ENCODE results near the gene SLC6A19.

Gene SLC6A19

GRCh38 chr5:1211701-1212100 lies 10.3 kb downstream of the SLC6A19 start:
- DNase-seq, result no peak

DNA sequence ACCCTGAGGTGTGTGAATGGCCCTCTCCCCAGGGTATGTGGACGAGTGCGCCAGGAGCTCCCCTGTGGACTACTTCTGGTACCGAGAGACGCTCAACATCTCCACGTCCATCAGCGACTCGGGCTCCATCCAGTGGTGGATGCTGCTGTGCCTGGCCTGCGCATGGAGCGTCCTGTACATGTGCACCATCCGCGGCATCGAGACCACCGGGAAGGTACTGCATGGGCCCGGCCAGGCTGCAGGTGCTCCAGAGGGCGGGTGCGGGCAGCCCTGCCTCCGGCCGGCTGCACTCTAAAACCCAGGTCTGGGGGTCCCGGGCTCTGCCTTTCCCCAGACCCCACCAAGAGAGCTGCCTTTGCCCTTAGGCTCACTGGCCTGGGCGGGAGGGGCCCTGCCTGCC lies 10.9 kb downstream of the SLC6A19 start:
- no peak for DNase-seq

- no peak for DNase-seq
Observed at GRCh38 chr5:1212881-1213280, 11.5 kb downstream of the SLC6A19 start.

- no peak for DNase-seq
Observed at GRCh38 chr5:1213508-1214162, 12.2 kb downstream of the SLC6A19 start.

GRCh38 chr5:1214163-1214935 lies 13.0 kb downstream of the SLC6A19 start:
- no peak for DNase-seq

DNA sequence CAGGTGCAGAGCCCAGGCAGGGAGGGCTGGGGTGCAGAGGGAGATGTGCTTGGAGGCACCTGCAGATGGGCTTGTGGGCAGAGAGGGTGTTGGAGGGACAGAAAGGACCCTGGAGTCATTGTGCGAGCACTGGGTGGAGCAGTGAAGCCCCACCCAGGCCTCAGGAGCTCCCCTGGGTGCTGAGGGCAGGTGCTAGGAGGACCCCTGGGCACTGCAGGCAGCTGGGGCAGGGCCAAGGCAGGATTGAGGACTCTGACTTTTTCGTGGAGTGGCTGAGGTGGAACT lies 13.5 kb downstream of the SLC6A19 start:
- DNase-seq, result no peak

GRCh38 chr5:1215320-1216096 lies 14.1 kb downstream of the SLC6A19 start:
- no peak for DNase-seq

DNA sequence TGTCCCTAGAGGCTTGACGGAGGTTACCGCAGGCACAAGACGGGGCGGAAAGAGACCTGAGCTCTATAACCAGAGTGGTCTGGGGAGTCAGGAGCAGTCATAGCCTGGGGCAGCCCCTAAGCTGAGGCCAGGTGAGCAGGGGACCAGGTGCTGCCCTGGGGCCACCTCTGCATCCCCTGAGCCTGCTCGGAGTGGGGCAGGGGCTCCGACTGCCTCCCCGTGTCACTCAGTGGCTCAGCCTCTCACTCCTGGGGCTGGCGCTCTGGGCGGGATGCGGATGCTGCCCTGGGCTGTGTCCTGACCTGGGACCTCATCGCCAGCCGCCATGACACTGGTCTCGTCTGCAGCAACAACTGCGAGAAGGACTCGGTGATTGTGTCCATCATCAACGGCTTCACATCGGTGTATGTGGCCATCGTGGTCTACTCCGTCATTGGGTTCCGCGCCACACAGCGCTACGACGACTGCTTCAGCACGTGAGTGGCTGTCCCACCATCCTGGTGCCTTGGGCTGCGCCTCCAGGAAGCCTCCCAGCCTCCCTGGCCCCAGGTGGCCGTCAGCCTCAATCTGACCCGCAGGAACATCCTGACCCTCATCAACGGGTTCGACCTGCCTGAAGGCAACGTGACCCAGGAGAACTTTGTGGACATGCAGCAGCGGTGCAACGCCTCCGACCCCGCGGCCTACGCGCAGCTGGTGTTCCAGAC lies 15.0 kb downstream of the SLC6A19 start:
- DNase-seq, result no peak

- no peak for DNase-seq
Observed at GRCh38 chr5:1216918-1217295, 15.5 kb downstream of the SLC6A19 start.

DNA sequence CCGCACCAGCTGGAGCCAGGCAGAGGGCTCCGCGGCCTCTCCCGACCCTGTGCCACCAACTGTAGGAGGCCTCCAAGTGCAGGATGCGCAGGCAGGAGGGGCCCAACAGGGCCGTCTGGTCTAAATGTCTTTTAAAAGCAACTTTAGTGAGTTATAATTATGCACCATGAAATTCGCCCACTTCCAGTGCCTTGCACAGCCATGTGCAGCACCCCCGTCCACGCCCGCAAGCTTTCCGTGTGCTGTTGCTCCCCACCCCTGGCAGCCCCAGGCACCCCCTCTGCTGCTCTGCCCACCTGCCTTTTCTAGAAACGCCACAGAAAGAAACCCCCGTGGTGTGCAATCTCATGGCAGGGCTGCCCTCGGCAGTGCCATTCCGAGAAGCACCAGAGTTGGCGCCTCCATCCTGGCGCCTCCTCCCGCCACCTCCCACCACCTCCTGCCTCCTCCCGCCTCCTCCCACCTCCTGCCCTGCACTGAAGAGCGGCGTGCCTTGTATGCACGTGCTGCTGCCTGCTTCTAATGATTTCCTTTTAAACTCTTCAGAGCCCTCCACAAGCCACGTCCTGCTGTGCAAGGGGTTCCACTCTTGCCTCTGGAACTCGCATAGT lies 16.3 kb downstream of the SLC6A19 start:
- no peak for DNase-seq

DNA sequence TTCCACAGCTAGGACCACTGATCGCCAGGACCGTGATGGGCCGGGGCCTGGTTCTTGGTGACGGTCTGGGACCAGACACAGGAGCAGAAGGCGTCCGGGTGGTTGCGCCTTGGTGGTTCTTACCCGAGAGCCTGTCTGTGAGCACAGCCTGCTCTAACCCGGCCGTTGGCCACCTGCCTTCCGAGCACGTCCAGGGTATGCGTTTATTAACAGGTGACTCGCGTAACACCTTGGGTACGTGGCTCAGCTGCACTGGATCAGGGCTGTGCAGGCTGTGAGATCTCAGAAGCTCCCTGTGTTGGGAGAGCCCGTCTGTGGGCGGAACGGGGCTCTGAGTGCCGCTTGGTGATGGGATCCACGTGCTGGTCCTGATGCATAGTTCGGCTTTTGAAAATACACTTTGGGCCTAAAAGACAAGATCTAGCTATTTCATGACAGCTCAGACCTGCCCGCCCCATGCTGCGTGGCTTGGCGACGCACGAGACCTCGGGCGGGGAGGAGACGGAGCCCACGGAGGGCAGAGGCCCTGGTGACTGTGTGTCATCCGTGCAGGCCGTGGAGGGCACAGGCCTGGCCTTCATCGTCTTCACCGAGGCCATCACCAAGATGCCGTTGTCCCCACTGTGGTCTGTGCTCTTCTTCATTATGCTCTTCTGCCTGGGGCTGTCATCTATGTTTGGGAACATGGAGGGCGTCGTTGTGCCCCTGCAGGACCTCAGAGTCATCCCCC lies 17.1 kb downstream of the SLC6A19 start:
- DNase-seq, result no peak

DNA sequence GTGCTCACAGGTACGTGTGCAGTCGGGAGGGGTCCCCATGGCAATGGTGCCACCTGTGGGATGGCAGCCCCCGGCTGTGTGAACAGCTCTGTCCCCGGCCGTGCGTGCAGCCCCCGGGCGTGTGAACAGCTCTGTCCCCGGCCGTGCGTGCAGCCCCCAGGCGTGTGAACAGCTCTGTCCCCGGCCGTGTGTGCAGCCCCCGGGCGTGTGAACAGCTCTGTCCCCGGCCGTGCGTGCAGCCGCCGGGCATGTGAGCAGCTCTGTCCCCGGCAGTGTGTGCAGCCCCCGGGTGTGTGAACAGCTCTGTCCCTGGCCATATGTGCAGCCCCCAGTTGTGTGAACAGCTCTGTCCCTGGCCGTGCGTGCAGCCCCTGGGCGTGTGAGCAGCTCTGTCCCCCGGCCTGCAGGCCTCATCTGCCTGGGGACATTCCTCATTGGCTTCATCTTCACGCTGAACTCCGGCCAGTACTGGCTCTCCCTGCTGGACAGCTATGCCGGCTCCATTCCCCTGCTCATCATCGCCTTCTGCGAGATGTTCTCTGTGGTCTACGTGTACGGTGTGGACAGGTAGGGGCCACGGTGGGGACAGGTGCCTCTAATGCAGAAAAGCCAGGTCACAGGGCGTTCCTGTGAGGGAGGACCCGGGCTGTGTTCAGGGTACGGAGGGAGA lies 17.8 kb downstream of the SLC6A19 start:
- DNase-seq, result no peak

DNA sequence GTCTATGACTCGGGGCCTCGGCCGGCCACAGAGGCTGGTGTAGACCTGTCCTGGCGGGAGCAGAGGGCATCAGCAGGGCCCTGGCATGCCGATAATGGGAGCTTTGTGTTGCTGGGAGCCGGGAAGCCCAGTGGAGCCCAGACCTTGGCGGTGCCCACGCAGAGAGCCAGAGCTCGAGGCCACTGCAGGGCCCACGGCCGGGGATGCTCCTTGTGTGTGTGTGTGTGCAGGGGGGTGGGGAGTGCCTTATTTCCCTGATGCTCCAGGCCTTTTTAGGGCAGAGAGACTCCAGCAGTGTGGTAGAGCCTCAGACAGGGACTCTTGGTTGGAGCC lies 18.3 kb downstream of the SLC6A19 start:
- no peak for DNase-seq

DNA sequence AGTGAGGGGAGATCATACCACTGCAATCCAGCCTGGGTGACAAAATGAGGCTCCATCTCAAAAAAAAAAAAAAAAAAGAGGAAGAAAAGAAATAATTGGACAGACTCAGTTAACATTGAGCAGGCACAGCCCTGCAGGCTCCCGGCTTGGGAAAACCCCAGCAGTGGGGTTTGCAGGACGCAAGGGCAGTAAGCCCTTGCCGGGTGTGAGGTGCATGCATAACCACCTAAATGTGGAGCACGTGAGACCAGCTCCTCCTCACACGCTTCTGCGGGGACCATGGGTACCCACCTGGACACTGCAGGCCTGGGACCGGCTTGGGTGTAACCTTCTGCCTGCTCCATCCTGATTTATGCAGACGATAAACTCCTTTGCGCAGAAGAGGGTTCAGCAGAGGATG lies 19.0 kb downstream of the SLC6A19 start:
- no peak for DNase-seq

DNA sequence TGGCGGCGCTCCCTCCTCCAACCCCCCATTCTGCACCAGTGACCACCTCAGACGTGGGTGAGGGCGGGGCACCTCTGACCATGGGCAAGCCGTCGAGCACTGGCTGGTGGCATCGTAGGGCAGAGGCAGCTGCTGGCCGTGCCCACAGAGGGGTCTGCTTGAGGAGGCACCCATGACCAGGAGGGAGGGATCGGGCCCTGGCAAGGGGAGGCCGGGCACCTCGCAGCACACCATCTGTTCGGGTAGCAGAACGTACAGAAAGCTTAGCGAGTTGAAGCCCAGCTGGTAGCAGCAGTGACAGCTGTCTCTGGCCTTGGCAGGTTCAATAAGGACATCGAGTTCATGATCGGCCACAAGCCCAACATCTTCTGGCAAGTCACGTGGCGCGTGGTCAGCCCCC lies 19.4 kb downstream of the SLC6A19 start:
- no peak for DNase-seq

DNA sequence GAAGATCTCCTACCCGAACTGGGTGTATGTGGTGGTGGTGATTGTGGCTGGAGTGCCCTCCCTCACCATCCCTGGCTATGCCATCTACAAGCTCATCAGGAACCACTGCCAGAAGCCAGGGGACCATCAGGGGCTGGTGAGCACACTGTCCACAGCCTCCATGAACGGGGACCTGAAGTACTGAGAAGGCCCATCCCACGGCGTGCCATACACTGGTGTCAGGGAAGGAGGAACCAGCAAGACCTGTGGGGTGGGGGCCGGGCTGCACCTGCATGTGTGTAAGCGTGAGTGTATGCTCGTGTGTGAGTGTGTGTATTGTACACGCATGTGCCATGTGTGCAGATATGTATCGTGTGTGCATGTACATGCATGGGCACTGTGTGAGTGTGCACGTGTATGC lies 20.3 kb downstream of the SLC6A19 start:
- DNase-seq, result no peak

DNA sequence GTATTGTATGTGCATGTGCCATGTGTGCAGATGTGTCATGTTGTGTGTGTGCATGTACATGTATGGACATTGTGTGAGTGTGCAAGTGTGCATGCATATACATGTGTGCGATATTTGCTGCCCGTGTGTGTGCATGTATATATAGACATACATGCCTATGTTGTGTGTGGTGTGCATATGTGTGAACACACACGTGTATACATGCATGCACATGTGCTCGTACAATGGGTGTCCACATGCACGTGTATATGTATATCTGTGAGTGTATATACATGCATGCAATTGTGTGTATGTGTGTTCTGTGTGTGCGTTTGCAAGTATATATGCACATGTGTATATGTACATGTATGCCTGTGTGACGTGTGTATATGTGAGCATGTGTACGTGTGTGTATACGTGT lies 20.8 kb downstream of the SLC6A19 start:
- DNase-seq, result no peak

DNA sequence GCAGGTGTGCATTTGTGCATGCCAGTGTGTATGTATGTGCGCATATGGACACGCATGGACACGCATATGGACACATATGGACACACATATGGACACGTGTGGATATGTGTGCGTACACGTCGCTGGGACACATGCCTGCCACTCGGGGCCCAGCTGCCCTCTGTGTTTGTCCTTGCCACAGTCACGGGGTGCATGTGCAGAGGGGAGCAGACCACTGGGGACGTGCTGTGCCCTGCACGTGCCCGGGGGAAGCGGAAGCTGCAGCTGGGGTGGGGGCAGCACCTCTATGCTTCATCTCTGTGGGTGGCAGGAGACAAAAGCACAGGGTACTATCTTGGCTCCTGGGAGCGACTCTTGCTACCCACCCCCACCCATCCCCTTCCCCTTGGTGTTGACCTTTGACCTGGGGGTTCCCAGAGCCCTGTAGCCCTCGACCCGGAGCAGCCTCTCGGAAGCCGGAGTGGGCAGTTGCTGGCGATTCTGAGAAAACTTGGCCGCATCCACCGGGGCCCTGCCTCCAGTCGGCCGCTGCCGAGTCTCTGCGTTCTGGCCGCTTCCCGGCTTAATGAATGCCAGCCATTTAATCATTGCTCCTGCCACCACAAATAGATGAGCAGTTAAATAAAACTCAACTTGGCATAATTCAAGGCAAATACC lies 21.4 kb downstream of the SLC6A19 start:
- DNase-seq, result no peak

DNA sequence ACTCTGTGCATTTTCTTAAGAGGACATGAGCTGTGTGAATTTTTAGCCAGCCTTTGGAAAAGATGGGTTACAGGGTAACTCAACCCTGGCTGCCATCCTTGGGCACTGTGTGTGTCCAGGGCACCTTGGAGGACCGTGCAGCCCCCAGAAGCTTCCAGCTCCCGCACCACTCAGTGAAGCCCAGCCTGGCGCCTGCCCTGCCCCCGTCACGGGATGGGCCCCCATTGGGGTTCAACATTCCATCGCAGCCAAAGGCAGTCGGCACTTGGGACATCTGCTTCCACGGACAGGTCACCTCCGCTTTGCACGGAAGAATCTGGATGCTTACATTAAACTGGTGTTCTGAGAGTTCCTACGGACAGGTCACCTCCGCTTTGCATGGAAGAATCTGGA lies 21.9 kb downstream of the SLC6A19 start:
- no peak for DNase-seq

DNA sequence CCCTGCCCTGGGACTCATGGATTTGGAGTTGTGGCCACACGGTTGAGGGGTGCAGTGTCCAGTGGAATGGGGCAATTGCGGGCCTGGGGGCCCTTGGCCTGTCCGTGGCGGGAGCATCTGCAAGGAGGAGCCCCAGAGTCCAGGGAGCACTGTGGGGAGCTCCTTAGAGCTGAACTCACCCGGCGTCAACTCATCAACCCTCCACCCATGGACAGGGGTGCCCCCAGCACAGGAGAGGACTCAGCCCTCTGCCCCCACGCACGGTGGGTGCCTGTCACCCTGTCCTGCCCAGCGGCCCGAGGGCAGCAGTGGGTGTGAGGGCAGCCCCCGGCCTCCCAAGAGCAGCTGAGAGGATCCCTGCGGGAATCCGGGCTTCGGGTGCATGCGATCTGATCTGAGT lies 23.2 kb downstream of the SLC6A19 start:
- no peak for DNase-seq

DNA sequence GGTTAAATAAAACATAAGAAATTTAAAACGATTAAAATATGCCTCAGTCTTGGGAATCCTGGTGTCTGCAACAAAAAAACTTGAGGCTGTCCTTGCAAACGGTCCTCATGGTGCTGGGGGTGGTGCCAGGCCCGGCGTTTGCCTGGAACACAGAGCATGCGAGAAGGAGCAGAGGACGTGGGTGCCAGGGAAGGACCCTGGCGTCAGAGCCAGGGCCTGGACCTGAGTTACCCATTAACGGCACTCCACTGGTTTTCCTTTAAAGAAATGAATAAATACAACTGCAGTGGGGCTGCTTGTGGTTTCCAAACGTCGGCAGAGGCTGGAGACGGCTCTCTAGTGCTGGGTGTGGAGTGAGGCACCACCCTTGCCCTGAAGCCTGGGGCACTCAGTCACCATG lies 23.7 kb downstream of the SLC6A19 start, which contains the start of gene SLC6A18:
Gene SLC6A18, plus strand, starts transcription at position 301 of the 400 bp plus-strand sequence. Its CDS starts 97 bp downstream, at position 398.
- DNase-seq, result no peak
